ENCODE data around the gene ANKH.
"Not testable (repeated sequence)": the region's sequence is repeated elsewhere in the genome, so short reads cannot be mapped to it uniquely, and the experiment has no call there.

Gene ANKH

DNA sequence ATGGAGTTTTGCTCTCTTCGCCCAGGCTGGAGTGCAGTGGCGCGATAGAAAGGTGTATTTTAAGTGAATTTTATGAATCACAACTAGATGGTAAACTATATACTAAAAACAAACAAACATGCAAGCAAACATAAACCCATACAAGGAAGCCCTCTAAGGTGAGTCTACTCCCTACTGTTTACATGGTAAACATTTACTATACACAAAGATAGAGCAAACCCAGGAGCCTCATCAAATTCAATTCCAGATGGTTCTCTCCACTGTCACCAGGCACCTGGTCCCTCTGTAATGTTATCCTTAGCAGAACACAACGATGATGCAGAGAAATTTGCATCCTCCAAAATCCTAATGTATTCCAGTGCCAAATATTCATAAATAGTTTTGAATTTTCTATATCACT is 17.9 kb downstream of the ANKH start:
- no peak for DNase-seq

DNA sequence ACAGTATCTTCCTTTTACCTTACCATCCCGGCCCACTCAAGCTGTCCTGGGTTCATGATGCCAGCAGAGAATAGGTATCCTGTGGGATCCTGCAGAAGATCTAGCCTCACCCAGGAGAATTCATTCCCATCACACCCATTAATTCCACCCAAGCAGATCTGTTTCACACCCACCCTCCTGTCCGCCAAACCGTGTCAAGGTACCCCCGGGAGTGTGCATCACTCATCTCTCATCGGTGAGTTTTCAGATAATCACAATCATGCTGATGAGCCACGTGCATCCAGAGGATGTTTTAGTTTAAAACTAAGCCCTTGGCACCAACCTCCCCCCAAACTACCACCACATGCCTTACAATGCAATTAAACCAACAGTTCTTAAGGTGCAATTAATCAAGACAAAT is 18.8 kb downstream of the ANKH start:
- DNase-seq = no peak

GRCh38 chr5:14851999-14852526 is 19.5 kb downstream of the ANKH start:
- no peak for DNase-seq

- no peak for DNase-seq
Observed at GRCh38 chr5:14851597-14851996, 20.0 kb downstream of the ANKH start.

GRCh38 chr5:14851050-14851419 is 20.5 kb downstream of the ANKH start:
- DNase-seq = no peak

- DNase-seq = no peak
Observed at GRCh38 chr5:14850419-14851049, 21.0 kb downstream of the ANKH start.

DNA sequence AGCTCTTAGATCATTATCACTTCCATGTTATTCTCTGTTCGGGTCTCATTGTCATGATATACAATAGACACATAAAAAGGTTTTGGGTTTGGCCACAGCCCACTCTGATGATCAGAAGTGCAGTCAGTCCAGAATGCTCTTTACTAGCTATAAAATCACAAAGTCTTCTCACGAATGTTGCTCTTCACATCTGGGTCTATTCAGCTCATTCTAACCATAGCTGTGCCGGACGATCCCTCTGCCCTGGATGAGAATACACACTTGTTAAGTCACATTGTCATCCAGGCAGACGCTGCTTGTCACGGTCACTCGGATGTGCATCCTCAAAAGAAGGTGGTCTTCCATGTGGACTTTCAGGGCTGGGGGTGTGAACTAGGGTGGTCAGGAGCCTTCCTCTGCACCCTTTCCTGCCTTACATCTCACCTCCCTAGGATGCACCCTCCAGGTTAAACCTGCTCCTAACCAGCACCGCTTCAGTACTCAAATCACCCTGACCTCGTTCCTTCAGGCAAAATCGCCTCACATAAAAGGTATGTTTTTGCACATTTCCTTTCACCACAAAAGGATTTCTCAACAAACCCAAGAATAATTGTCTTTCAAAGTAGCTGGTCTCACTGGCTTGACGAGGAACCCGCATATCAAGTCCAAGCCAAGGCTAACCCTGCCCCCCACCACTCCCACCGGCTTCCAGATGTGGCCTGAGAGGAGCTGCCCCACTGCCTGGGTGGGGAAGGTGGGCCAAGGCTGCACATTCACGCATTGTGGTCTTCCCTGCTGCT is 21.9 kb downstream of the ANKH start:
- DNase-seq = no peak

GRCh38 chr5:14848942-14849341 is 22.6 kb downstream of the ANKH start:
- DNase-seq = not testable (repeated sequence)

DNA sequence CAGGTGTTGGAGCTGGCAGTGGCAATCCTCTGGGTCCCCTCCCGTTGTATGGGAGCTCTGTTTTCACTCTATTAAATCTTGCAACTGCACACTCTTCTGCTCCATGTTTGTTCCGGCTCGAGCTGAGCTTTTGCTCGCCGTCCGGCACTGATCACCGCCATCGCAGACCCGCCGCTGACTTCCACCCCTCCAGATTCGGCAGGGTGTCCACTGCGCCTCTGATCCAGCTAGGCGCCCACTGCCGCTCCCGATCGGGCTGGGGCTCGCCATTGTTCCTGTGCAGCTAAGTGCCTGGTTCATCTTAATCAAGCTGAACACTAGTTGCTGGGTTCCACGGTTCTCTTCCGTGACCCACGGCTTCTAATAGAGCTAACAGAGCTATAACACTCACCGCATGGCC is 23.2 kb downstream of the ANKH start:
- DNase-seq = no peak

GRCh38 chr5:14847471-14847870 is 24.1 kb downstream of the ANKH start:
- no peak for DNase-seq

- DNase-seq = no peak
Observed at GRCh38 chr5:14842117-14842516, 29.5 kb downstream of the ANKH start.

GRCh38 chr5:14840624-14841023 is 31.0 kb downstream of the ANKH start:
- no peak for DNase-seq

DNA sequence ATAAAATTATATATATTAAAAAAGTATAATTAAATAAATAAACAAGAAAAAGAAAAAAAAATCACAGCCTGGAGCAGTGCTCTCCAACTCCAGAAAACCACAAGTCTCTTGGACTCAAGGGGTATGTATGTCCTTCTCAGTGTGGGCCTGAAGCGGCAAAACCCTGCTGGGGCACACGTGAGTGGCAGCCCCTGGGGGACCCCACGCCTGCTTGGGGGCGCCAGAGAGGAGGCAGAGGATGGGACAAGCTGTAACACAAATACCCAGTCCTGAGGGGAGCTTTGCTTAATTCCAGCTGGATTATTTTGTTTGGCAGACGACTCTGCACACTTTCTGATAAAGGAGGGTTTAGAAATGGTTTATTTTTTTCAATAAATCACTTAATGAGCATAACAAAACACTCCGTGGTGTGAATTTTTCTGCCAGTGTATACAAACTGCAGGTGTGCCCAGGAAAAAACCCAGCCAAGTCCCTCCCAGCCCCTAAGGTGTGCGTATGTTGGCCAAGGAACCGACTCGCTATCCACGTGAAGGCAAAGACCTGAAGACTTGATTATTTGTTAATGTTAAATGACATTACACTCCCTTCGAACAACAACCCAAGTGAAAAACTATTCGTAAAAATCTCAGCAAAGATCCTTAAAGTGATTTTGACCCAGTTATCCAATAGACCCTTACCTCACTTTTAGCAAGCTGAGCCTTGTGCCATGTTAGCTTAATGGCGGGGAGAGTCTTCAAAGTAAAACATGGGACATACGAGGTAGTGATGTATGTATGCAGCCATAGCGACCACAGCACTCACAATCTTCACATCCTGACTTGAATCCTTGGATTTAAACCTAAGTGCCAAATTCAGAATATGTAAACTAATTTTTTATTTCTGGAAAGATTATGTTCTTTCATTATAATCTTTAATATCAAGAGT is 32.9 kb downstream of the ANKH start:
- no peak for DNase-seq

- DNase-seq = not testable (repeated sequence)
Observed at GRCh38 chr5:14837423-14838122, 34.0 kb downstream of the ANKH start.

GRCh38 chr5:14834584-14835550 is 36.7 kb downstream of the ANKH start:
- no peak for DNase-seq

DNA sequence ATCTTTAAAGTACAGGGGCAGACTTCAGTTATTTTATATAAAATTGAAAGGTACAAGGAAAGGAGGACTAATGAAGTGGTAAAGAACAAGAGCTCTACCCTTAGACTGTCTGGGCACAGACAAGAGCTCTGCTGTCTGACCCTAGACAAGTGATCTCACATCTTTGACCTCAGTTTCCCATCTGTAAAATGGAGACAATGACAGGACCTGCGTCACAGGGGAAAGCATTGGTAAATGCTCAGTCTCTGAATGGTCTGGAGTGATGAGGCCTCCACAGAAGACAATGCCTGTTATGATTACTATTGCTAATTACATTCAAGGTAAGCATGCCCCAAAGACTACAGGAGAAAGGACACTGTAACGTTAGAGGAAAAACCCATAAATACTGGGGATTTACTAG is 37.5 kb downstream of the ANKH start:
- DNase-seq = no peak

DNA sequence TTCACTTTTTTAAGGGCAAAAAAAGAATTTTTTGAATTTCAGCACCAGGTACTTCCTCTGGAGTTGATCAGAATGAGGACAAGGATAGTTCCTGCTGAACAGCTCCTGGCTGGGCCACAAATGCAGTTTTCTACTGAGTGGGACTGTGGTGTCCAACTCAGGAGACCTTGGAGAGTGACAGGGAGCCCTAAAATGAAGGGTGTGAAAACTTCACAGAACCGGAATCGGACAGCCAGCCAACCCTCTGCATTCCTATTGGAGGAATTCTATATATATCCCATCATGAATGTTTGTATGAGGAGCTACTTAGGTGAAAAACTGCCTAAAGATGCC is 40.6 kb downstream of the ANKH start:
- no peak for DNase-seq

- no peak for DNase-seq
Observed at GRCh38 chr5:14830210-14831005, 41.2 kb downstream of the ANKH start.

DNA sequence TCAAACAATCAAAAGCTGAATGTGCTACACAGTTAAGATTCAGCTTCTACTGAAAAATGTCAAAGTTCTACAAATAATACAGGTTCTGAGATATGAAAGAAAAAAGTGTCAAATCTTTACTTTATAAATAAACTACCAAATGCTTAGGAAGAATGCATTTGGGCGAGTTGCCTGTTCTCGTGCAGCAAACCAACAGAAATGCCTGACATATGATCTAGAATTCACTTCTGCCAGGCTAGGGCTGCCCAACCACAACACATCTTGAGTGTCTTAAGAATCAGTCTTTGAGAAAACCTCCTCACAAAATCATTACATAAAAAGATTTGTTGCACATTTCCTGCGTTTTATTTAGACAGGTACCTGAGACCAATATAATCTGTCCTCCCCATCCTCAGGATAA is 42.2 kb downstream of the ANKH start:
- DNase-seq = no peak

GRCh38 chr5:14826714-14827113 is 44.9 kb downstream of the ANKH start:
- DNase-seq = no peak

DNA sequence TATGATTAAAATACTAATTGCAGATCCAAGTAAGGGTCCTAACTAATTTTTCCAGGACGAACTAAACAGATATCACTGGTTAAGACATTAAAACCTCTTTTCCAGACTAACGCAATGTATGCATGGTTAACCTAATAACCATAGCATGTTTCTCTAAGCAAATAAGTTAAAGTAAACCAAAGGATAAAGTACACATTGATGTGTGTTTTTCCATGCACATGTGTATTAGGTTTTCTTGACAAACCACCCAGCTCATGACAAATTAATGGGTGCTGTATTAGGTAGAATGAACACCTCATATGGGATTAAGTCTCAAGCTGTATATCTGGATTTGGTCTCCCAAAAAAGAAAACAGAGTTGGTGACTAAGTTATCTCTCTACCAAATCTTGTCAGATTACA is 45.6 kb downstream of the ANKH start:
- DNase-seq = no peak
